Stimulated activated CD8-positive, alpha-beta memory T cell treated with anti-CD3 and anti-CD28 coated beads, Interleukin-2, amount 100 ng/mL, for 1 hour (primary cell): ENCODE results near the gene HTR3D.
"Not testable (repeated sequence)": the region's sequence is repeated elsewhere in the genome, so short reads cannot be mapped to it uniquely, and the experiment has no call there.

Experiments
- DNase-seq, 2 donors: peaks; one replicate each; pipeline ENCODE4 v3.0.0-alpha.2; 2020; ENCODE audit warnings: low read depth in 2 of 2

Gene HTR3D

GRCh38 chr3:184067573-184068055, 36.1 kb downstream of the HTR3D start:
- DNase-seq = no peak

DNA sequence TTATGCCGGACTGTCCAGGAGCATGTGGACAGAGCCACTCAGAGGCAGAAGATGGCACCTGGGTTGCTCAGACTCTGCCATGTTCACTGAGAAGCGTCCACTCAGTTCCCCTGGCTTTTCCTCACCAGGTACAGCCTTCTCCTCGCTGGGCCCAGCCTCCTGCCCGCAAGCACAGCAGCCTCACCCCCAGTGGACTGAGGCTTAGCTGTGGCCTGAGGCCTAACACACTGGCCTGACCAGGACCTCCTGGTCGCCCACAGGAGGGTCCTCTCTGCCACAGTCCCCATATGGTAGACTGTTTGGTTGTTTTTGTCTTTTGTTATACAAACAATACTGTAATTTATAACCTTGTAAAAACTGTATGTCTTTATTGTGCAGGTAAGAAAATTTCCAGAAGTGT, 36.8 kb downstream of the HTR3D start:
- DNase-seq = no peak

DNA sequence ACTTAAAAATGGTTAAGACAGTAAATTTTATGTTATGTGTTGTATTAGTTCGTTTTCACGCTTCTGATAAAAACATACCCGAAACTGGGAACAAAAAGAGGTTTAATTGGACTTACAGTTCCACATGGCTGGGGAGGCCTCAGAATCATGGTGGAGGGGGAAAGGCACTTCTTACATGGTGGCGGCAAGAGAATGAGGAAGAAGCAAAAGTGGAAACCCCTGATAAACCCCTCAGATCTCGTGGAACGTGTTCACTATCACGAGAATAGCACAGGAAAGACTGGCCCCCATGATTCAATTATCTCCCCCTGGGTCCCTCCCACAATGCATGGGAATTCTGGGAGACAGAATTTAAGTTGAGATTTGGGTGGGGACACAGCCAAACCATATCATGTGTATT, 39.6 kb downstream of the HTR3D start:
- DNase-seq = not testable (repeated sequence)

GRCh38 chr3:184073621-184074020, 42.1 kb downstream of the HTR3D start:
- no peak for DNase-seq

DNA sequence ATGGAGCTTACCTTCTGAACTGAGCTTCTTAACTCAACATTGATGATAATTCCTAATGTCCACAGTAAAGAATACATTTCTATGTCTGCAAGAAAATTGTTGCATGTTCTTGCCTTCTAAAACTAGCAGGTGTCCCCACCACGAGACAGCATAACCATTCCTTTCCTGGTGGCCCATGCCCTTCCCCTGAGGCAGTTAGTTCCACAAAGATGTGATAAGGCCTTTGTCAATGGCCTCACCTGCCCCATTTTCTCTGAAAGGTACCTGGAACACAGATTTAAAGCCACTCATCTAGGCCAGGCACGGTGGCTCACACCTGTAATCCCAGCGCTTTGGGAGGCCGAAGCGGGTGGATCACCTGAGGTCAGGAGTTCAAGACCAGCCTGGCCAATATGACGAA, 44.4 kb downstream of the HTR3D start:
- no peak for DNase-seq

GRCh38 chr3:184077881-184078280, 46.3 kb downstream of the HTR3D start:
- no peak for DNase-seq

- no peak for DNase-seq
Observed at GRCh38 chr3:184078851-184079250, 47.3 kb downstream of the HTR3D start.

- DNase-seq = no peak
Observed at GRCh38 chr3:184081116-184081830, 49.7 kb downstream of the HTR3D start.

DNA sequence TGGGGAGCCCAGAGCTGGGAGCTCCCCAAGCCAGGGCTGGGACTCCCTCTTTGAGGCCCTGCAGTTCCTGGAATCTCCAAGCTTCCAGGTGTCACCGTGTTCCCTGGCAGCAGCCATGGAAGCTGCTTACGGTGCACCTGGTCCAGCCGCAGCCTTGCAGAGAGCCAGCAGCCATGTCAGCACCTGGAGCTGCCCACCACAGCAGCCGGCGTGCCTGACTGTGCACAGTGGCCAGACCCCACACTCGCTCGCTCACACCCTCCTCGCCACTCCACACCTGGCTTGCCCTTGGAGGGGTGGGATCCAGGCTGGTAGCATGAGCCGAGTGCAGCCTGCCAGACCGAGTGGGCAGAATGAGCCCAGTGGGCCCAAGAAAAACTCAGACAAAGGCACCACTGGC, 50.5 kb downstream of the HTR3D start:
- DNase-seq = no peak

- DNase-seq = no peak
Observed at GRCh38 chr3:184082465-184082864, 50.9 kb downstream of the HTR3D start.

DNA sequence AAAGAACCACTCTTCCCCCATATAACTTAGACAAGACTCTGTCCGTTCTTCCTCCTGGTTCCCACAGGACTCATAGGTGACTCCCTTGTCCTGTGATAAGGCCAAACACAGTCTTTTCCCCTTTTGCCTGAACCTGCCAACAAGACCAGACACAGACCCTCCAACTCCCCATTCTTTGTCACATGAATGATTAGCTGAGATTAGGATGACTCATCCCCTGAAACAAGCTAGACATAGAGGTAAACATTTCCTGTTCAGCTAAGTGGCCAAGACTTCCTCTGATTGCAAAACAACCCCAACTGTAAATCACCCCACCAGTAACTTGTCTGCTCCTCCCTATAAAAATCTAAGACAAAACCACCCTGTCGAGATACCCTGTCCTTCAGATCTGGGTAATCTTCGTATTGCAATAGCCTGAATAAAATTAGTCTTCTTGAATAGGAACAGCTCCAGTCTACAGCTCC, 53.9 kb downstream of the HTR3D start:
- no peak for DNase-seq
